Measurements from ENCODE around the gene TMEM42.

The TMEM42 gene

DNA sequence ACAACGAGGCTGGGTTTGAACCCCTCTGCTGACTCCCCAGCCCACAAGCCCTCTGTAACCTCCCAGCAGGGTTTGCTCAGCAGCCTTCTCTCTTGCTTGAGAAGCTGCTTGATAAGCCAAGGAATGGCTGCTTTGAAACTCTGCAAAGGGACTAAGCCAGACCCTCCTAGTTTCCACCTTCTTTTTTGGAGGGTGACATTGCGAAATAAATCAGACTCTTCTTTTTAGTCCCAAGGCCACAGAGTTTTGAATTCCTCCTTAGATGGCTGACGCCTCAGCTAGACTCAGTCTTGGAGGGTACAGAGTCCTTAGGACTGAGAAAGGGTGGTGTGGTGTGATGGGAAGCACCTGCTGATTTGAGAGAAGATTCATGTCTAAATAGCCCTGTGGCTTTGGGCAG is 13.9 kb downstream of the TMEM42 start:
- no peak for DNase-seq

DNA sequence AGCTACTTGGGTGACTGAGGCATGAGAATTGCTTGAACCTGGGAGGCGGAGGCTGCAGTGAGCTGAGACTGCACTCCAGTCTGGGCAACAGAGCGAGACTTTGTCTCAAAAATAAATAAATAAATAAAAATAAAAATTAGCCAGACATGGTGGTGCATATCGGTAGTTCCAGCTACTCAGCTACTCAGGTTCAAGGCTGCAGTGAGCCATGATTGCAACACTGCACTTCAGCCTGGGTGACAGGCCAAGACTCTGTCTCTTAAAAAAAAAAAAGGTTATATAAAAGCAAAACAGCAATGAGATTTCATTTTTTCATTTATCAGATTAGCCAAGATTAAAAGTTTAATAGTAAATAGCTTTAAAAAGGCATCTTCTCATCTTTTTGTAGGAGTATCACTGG is 15.6 kb downstream of the TMEM42 start:
- DNase-seq, result no peak

DNA sequence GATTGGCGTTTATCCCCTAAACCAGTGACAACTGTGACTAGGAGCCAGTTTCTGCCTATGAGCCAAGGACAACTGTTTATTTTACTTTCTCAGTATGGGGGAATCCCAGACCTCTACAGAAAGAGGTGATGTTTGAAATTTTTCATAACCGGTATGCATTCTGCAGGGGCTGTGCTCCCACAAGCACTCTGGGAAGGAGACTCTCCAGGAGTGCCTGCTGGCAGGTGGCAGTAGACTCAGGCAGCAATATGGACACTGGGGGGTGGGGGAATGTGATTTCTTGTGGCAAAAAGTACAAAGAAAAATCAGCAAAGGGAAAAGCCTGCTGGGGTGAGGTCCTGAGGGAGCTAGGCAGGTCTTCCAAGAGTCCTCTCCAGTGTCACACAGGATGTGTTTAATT is 18.6 kb downstream of the TMEM42 start:
- DNase-seq, result no peak

DNA sequence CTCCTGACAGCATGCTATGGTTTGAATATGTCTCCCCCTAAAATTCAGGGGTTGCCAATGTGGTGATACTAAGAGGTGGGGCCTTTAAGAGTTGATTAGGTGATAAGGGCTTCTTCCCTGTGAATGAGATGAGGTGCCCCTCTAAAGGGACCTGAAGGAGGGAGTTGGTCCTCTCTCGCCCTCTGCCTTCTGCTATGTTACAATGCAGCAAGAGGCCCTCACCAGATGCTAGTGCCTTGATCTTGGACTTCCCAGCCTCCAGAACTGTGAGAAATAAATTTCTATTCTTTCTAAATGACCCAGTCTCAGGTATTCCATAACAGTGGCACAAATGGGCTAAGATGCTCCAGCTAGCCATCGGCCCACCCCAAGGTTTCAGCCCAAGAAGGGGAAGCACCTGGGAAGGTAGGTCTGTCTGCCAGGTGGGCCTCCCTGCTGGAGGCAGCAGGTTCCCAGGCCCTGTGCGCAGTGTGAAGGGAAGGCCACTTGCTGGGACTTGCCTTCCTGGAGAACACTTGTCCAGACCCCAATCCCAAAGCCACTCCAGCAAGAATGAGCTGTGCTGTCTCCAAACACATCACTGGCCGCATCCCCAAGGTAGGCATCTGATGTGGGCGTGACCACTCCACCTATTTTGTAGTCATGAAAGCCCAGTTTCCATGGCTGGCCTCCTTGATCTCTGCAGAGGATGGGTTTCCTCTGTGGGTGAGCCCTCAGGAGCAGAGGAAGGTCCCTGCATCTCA is 21.7 kb downstream of the TMEM42 start:
- DNase-seq, result no peak

DNA sequence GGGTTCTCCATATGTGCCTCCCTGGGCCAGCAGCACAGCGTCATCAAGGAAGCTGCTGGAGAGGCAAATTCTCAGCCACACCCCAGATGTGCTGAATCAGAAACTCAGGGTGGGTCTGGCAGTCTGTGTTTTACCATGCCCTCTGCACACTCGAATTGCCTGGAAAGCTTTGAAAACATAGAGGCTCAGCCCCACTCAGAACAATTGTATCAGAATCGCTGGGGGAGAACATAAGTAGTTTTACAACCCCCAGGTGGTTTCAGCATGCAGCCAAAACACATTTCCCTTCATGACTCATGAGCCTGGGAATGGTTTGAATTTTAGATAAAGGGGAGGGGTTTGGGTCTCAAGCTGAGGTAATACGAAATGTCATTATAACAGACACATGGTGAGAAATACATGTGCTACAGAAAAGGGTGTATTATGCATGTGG is 22.3 kb downstream of the TMEM42 start:
- peak; percentile 14 for DNase-seq

DNA sequence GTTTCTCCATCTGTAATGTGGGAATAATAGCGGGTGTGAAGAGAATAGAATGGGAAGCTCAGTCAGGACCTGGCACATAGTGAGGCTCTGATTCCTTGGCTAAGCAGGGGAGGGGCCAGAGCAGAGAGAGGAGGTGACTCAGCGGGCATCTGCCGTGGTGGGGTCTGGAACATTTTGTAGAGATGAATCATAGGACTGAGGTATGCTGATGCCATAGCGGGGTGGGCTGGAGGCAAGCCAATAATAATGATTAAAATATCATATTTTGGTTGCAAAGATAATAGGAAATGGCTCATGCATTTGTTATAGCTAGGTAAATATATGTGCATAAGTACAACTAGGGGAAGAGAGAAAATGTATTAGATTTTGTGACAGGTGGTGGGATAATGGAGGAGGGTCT is 23.9 kb downstream of the TMEM42 start:
- no peak for DNase-seq

DNA sequence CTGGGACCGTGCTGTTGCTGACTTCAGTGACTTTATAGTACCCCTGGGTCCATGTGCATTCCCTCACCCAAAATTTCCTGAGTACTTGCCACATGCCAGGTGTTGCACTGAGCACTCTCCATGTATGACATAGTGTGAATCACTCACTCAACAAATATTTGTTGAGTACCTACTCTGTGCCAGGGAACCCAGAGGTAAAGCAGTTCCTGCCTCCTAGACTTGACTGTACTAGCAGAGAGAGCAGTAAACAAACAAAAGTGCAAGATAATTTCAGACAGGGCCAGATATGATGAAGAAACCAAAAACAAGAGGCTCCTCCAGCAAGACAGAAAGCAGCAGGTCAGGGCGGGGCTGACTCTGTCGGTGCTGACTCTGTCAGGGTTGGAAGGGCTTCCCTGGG is 24.8 kb downstream of the TMEM42 start:
- no peak for DNase-seq

DNA sequence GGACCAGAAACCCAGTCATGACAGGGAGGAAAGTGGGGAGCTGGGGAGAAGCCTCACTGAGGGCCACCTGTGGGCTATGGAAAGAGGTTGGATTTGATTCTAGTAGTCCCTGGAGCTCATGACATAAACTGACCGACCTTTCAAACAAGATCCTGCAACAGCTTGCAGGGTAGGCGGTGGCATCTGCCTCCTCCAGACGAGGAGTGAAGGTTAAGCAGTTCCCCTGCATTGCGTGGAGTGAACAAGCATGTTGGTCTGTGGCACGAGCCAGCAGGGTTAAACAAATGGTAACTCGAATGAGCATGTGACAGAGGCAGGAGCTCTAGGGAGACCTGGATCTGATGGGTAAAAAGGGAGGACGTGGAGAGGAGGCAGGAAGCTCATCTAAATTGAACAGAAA is 25.4 kb downstream of the TMEM42 start:
- DNase-seq, result no peak

DNA sequence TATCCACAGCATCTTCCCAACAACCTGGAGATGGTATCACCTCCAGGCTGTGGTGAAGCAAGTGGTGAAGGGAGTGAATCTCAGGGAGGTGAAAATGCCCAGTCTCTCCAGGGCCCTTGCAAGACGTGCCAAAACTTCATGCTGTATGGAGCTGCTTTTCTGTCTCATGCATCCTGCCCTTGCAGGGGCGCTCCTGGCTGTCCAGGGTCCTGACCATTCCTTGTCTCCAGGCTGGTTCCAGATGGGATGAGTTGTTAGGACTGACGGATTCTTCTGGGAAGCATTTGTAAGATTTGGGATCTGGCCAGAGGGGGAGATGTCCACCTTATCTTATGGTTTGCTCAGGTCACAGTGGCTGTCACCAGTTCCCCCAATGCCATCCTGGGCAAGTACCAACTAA is 28.5 kb downstream of the TMEM42 start:
- no peak for DNase-seq

DNA sequence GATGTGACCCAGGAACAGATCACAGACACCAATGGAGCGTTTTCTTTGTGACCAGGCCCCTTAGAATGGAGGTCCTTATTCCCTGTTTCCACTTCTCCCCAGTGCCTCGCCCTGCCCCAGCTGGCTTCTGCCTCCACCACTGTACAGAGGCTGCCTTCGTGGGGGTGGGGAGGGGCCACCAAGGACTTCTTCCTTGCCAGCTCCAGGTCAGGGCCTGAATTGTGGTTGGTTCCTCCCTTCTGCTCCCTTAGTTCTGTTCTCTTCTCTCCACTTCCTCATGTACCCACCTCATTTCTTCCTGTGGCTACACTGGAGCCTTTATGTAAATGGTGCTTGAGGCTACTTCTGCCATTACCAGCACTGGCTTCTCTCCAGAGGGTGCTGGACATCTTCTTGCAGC is 29.1 kb downstream of the TMEM42 start:
- DNase-seq, result no peak

DNA sequence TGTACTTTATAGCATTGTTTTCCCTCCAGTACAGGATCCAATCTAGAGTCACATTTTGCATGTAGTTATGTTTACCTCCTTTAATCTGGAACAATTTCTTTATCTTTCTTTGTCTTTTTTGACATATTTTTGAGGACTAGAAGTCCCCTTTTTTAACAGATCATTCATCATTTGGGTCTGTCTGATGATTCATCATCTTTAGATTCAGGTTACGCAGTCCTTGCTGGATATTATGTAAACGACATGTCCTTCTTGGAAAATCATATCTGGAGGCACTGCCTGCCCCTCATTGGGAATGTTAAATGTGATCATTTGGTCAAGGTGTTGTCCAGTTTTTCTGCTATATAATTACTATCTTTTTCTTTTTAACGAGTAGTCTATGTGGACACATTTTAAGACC is 31.0 kb downstream of the TMEM42 start:
- no peak for DNase-seq

DNA sequence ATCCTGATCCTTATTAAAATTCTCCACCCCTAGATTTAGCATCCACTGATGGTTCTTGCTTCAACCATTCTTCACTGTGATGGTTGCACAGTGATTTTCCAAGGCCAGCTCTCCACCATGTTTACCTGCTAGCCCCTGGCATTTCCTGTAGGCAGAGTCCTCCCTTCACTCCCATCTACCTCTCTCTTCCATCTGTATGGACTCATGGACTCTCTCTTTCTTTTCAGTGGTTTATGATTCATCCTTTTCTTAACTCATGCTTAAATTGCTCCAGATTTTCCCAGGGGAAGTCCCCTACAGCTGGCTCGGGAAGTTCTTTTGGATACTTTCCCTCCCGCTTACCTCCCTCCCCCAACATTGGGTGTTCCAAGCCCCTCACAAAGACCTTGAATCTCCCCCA is 31.4 kb downstream of the TMEM42 start:
- no peak for DNase-seq

DNA sequence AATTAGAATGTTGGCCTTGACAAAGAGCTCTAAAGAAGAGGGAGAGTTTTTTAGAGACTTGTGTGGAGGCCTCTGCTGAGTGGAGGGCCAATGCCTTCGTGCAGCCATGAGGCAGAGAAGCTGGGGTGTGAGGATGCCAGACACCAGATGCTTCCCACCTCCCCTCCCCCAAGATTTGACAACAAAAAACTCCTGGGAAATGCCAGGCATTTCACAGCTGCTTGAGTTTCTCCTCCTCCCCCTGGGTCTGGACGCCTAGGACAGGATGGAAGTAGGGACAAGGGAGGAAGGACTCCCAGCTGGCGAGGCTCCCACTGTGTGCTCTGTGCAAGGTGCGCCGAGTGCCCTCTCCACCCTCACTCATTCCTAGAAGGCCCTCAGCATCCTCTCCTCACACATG is 32.8 kb downstream of the TMEM42 start:
- DNase-seq, result no peak

DNA sequence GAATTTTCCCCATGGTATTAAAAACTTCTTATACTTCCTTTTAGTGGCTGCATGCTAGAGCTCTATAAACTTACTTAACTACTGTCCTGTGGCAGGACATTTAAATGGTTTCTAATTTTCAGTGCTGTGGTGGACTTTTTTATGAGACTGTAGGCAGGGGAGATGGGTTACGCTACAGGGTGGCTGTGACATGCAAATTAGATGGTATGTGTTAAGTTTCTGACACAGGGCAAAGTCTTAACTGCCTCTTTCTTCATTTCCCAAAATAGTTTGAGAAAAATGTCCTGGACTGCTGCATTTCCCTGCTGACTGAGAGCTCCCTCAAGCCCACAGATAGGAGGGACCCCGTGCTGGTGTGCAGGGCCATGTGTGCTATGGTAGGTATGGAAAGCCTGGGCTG is 34.7 kb downstream of the TMEM42 start:
- no peak for DNase-seq

DNA sequence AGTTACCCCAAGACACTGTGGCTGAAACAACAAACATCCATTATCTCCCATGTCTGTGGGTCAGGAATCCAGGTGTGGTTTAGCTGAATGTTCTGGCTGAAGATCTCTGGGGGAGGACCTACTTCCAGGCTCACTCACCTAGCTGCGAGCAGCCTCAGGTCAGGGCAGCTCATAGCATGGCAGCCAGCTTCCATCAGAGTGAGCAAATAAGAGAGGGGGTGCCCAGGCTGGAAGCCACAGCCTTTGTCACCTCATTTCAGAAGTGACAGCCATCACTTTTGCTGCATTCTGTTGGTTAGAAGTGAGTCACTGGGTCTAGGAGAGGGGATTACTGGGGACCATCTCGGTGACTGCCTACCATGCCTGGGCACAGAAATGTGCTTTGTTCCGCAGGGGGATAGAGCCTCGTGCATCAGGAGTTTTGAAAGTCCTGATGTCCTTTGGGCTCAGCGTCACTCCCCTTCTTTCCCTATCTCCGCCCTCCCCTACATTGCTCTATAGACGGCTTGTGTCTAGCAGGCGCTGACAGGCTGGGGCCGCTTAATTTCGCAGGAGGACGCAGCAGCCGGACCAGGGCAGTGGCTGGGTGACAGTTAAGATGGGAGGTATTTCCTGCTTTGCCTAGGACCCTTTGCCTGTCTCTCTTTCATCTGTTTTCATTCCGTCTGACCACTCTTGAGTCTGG is 38.1 kb downstream of the TMEM42 start:
- no peak for DNase-seq

DNA sequence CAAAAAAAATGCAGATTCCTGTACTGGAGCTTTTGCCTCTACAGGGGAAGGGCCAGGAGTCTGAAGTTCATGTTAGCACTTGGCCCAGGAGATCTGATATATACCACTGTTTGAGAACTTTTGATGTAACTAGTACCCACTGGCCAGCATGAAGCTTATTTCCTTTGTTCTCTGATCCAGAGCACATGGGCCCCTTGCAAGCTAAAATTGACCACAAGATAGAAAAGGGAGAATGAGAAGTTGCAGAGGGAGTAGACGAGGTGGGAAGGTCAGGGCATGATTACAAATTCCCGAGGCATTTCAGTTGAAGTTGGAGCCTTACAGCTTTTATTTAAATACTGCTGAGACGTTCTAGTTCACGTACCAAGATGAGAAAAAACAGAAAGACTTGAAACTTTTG is 40.9 kb downstream of the TMEM42 start:
- no peak for DNase-seq

DNA sequence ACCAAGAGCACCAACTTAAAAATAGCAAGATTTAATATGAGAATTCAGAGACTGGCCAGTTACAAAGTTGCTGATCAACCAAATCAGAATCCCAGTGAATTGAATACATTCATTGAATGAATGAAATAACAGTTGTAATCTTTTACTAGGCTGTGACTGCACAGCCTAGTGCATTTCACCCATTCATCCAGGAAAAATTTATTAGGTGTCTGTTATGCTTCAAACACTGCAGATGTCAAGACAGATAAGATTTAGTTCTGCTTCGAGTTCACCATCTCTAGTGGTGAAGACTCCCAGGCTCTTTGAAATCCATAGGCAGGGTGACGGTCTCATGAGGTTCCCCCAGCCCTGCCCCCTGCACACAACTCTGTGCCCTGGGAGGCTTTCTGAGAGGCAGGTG is 41.6 kb downstream of the TMEM42 start:
- DNase-seq, result no peak

DNA sequence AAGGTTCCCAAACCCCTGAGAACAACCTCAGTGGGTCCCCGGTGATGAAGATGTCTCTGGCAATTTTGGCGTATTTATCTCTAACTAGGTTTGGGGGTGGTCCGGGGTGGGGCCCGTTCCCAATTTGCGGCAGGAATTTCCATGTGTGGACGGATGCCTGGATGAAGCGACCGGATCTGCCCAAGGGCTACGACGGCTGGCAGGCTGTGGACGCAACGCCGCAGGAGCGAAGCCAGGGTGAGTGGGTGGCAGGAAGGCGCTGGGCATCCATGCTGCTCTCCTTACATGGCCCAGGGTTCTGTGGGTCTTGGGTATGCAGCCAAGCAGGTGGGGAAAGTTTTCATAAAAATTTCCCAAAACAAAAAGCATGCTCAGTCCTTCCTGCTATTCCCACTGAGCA is 42.0 kb downstream of the TMEM42 start:
- no peak for DNase-seq

DNA sequence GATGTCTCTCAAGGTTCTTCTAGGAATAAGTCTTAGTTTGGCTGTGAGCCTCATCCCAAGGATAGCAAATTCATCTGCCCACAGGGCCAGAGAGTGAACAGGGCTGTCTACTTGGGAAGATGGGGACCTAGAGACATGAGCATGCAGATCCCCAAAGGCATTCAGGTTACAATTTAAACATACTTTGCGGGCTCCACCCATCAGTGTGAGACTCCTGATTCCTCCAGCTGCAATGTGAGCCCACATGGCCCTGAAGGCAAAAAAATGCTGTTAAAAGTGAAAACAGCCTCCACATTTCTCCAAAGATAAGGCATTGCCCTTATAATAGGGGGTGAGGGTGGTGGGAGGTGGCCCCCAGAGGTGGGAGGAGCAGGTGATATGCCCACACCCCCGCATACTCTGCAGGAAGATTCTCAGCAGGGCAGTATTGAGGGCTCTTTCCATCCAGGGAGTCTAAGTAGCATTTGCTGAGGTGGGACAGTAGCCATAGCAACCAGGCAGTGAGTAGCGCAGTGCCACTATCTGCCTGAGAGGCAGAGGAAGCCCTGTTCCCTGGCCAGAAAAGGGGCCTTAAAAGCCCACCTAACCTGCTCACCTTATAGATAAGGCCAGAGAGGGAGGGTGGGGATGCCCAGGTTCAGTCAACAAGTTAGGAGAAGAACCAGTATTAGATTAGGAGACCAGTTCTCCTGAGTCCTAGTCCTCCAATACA is 43.9 kb downstream of the TMEM42 start:
- DNase-seq, result no peak

DNA sequence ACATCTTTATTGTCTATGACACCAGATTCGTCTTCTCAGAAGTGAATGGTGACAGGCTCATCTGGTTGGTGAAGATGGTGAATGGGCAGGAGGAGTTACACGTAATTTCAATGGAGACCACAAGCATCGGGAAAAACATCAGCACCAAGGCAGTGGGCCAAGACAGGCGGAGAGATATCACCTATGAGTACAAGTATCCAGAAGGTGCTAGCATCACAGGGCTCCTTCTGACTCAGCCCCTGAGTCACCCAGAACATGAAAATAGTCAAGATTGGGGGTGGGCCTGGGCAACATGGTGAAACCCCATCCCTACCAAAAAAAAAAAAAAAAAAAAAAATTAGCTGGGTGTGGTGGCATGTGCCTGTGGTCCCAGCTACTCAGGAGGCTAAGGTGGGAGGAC is 45.3 kb downstream of the TMEM42 start:
- DNase-seq, result no peak

DNA sequence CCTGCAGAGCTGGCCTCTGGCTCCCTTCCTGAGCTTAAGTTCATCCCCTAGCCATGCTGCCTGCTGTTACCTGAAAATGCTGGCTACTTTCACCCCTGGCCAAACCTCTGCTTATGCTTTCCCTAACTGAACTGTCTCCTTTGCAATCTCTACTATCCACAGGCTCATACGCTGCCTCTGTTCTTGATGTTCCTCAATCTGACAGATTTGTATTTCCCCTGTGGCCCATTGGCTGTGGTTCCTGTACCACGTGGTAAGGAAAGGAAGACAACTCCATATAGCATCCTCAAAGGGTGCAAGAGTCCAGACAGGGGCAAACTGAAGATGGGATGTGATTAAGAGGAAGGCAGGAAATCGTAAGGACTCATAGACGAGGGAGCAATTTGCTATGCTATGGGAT is 45.9 kb downstream of the TMEM42 start:
- no peak for DNase-seq

DNA sequence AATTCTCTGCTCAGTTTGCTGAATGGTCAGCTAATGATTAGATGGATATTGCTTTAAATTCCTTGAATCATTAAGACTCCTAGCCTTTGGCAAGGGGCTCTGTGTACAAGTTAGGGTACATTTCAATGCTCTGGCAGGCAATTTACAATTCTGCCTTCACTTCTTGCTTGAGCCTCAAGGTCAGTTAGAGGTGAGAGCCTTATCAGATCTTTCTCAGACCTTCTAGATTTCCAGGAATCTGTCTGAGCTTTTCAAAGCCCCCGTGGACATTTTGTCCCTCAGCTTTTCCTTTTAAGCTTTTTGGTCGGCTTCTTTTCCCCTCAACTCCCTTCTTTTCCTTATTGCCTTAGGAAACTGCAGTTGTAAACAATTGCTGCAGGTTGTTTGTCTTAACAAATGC is 47.4 kb downstream of the TMEM42 start:
- no peak for DNase-seq

DNA sequence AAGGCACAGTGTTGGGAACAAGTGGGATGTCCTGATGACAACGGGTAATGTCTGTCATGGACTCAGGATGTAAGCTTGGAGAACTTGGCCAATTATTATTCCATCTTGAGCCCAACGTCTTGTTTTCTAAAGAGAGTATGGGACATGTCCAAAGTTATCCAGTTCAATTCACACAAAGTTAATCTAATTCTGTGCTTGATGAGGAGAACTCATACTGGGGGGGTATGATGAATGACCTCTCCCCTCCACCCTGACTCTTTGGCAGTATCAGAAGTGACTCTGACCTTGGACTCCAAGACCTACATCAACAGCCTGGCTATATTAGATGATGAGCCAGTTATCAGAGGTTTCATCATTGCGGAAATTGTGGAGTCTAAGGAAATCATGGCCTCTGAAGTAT is 49.0 kb downstream of the TMEM42 start:
- DNase-seq, result no peak

DNA sequence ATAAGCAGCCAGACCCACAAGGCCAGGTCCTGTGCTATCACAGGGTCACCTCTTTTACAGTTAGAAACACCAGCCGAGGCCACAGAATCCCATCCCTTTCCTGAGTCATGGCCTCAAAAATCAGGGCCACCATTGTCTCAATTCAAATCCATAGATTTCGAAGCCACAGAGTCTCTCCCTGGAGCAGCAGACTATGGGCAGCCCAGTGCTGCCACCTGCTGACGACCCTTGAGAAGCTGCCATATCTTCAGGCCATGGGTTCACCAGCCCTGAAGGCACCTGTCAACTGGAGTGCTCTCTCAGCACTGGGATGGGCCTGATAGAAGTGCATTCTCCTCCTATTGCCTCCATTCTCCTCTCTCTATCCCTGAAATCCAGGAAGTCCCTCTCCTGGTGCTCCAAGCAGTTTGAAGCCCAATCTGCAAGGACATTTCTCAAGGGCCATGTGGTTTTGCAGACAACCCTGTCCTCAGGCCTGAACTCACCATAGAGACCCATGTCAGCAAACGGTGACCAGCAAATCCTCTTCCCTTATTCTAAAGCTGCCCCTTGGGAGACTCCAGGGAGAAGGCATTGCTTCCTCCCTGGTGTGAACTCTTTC is 52.3 kb downstream of the TMEM42 start:
- DNase-seq, result peak; percentile 22

Measured in NCI-H1436 (cell line).